Measurements from ENCODE around the gene ZNF484.
"Not testable (repeated sequence)": the region's sequence is repeated elsewhere in the genome, so short reads cannot be mapped to it uniquely, and the experiment has no call there.

ZNF484 gene

GRCh38 chr9:92860867-92861266, 17.0 kb downstream of the ZNF484 start:
- Histone ChIP-seq H3K27me3 (replicated peaks in 2 of 5; ENCODE audit: control insufficient read depth in 4 of 5, insufficient read depth in 5 of 5, low read length in 4 of 5) (no peaks in the 10 kb centered on the region), H3K36me3 (ENCODE audit: control insufficient read depth in 4 of 4, insufficient read depth in 4 of 4, low read length in 3 of 4) (peaks cover 19 to 68% (median 29%) of the 10 kb centered on the region in 4 experiments), H3K9me3 (ENCODE audit: control extremely low read depth in 1 of 5, control insufficient read depth in 4 of 5, insufficient read depth in 2 of 5, low read depth in 1 of 5, low read length in 4 of 5) (peaks cover 5 to 30% (median 11%) of the 10 kb centered on the region in 5 experiments), H3K4me3 (ENCODE audit: control insufficient read depth in 1 of 7, extremely low read depth in 1 of 7, insufficient read depth in 4 of 7, low read depth in 2 of 7, low read length in 6 of 7) (no peak overlapping the region), H3K27ac (ENCODE audit: insufficient read depth in 1 of 2, low read depth in 1 of 2, low read length in 2 of 2, poor library complexity in 1 of 2, severe bottlenecking in 2 of 2) (no peak overlapping the region), H3K4me1 (ENCODE audit: control extremely low read depth in 1 of 4, control insufficient read depth in 4 of 4, insufficient read depth in 4 of 4, low read length in 3 of 4) (no peaks in the 10 kb centered on the region)
- CTCF ChIA-PET: no interaction called here
- DNase-seq: no peak
- 100% methylated on average over 1 of the region's 1 CpG for WGBS (ENCODE audit: insufficient coverage)
- POLR2A ChIA-PET: no interaction called here

GRCh38 chr9:92857236-92857635, 20.6 kb downstream of the ZNF484 start:
- POLR2A ChIA-PET: no interaction called here
- Histone ChIP-seq H3K4me3 (ENCODE audit: control insufficient read depth in 1 of 7, extremely low read depth in 1 of 7, insufficient read depth in 4 of 7, low read depth in 2 of 7, low read length in 6 of 7) (no peak overlapping the region), H3K27ac (ENCODE audit: insufficient read depth in 1 of 2, low read depth in 1 of 2, low read length in 2 of 2, poor library complexity in 1 of 2, severe bottlenecking in 2 of 2) (no peak overlapping the region), H3K36me3 (ENCODE audit: control insufficient read depth in 4 of 4, insufficient read depth in 4 of 4, low read length in 3 of 4) (peaks cover 38 to 81% (median 55%) of the 10 kb centered on the region in 4 experiments), H3K27me3 (replicated peaks in 2 of 5; ENCODE audit: control insufficient read depth in 4 of 5, insufficient read depth in 5 of 5, low read length in 4 of 5) (no peaks in the 10 kb centered on the region), H3K4me1 (ENCODE audit: control extremely low read depth in 1 of 4, control insufficient read depth in 4 of 4, insufficient read depth in 4 of 4, low read length in 3 of 4) (no peaks in the 10 kb centered on the region), H3K9me3 (ENCODE audit: control extremely low read depth in 1 of 5, control insufficient read depth in 4 of 5, insufficient read depth in 2 of 5, low read depth in 1 of 5, low read length in 4 of 5) (peaks cover 10 to 42% (median 14%) of the 10 kb centered on the region in 5 experiments)
- CTCF ChIA-PET: interaction anchor here (1.3 kb wide), 2 partner anchors 11 to 32 kb away, joined by 3 read pairs; no protein-coding TSS in a partner anchor
- no peak for DNase-seq

GRCh38 chr9:92853716-92854115, 24.1 kb downstream of the ZNF484 start:
- Histone ChIP-seq H3K27me3 (replicated peaks in 2 of 5; ENCODE audit: control insufficient read depth in 4 of 5, insufficient read depth in 5 of 5, low read length in 4 of 5) (no peaks in the 10 kb centered on the region), H3K4me1 (ENCODE audit: control extremely low read depth in 1 of 4, control insufficient read depth in 4 of 4, insufficient read depth in 4 of 4, low read length in 3 of 4) (no peaks in the 10 kb centered on the region), H3K9me3 (ENCODE audit: control extremely low read depth in 1 of 5, control insufficient read depth in 4 of 5, insufficient read depth in 2 of 5, low read depth in 1 of 5, low read length in 4 of 5) (peaks cover 11 to 53% (median 14%) of the 10 kb centered on the region in 5 experiments), H3K27ac (ENCODE audit: insufficient read depth in 1 of 2, low read depth in 1 of 2, low read length in 2 of 2, poor library complexity in 1 of 2, severe bottlenecking in 2 of 2) (no peak overlapping the region), H3K4me3 (ENCODE audit: control insufficient read depth in 1 of 7, extremely low read depth in 1 of 7, insufficient read depth in 4 of 7, low read depth in 2 of 7, low read length in 6 of 7) (no peak overlapping the region), H3K36me3 (ENCODE audit: control insufficient read depth in 4 of 4, insufficient read depth in 4 of 4, low read length in 3 of 4) (peaks cover 35 to 88% (median 49%) of the 10 kb centered on the region in 4 experiments)
- no peak for DNase-seq
- ChIA-PET POLR2A (no interaction called here), CTCF (no interaction called here)
- 50% methylated on average over 2 of the region's 2 CpGs for WGBS (ENCODE audit: insufficient coverage)

- H3K4me1 ChIP-seq (ENCODE audit: control extremely low read depth in 1 of 4, control insufficient read depth in 4 of 4, insufficient read depth in 4 of 4, low read length in 3 of 4): no peaks in the 10 kb centered on the region
- no peaks in the 10 kb centered on the region for H3K27me3 ChIP-seq (replicated peaks in 2 of 5; ENCODE audit: control insufficient read depth in 4 of 5, insufficient read depth in 5 of 5, low read length in 4 of 5)
- no peak overlapping the region for H3K27ac ChIP-seq (ENCODE audit: insufficient read depth in 1 of 2, low read depth in 1 of 2, low read length in 2 of 2, poor library complexity in 1 of 2, severe bottlenecking in 2 of 2)
- peaks cover 27 to 62% (median 40%) of the 10 kb centered on the region in 5 experiments for H3K9me3 ChIP-seq (ENCODE audit: control extremely low read depth in 1 of 5, control insufficient read depth in 4 of 5, insufficient read depth in 2 of 5, low read depth in 1 of 5, low read length in 4 of 5)
- H3K36me3 ChIP-seq (ENCODE audit: control insufficient read depth in 4 of 4, insufficient read depth in 4 of 4, low read length in 3 of 4): peaks cover 55 to 94% (median 64%) of the 10 kb centered on the region in 4 experiments
- ChIA-PET CTCF (interaction anchor here (1.3 kb wide), 1 partner anchor 8 kb away, joined by 4 read pairs; no protein-coding TSS in a partner anchor), POLR2A (interaction anchor here (0.6 kb wide), 2 partner anchors 139 to 740 kb away, joined by 3 to 7 read pairs; no protein-coding TSS in a partner anchor)
- H3K4me3 ChIP-seq (ENCODE audit: control insufficient read depth in 1 of 7, extremely low read depth in 1 of 7, insufficient read depth in 4 of 7, low read depth in 2 of 7, low read length in 6 of 7): no peak overlapping the region
- no peak for DNase-seq
These were observed 26.9 kb downstream of the ZNF484 start for GRCh38 chr9:92850898-92851297.

GRCh38 chr9:92848740-92849139, 29.1 kb downstream of the ZNF484 start:
- H3K4me1 ChIP-seq (ENCODE audit: control extremely low read depth in 1 of 4, control insufficient read depth in 4 of 4, insufficient read depth in 4 of 4, low read length in 3 of 4); H3K27me3 ChIP-seq (replicated peaks in 2 of 5; ENCODE audit: control insufficient read depth in 4 of 5, insufficient read depth in 5 of 5, low read length in 4 of 5); DNase-seq; H3K27ac ChIP-seq (ENCODE audit: insufficient read depth in 1 of 2, low read depth in 1 of 2, low read length in 2 of 2, poor library complexity in 1 of 2, severe bottlenecking in 2 of 2); CTCF ChIA-PET: not testable (repeated sequence)
- H3K4me3 ChIP-seq (ENCODE audit: control insufficient read depth in 1 of 7, extremely low read depth in 1 of 7, insufficient read depth in 4 of 7, low read depth in 2 of 7, low read length in 6 of 7): peak overlapping the region in 1 of 7 experiments; percentile 23
- WGBS (ENCODE audit: insufficient coverage): 83% methylated on average over 4 of the region's 6 CpGs
- peaks cover 29 to 70% (median 45%) of the 10 kb centered on the region in 5 experiments for H3K9me3 ChIP-seq (ENCODE audit: control extremely low read depth in 1 of 5, control insufficient read depth in 4 of 5, insufficient read depth in 2 of 5, low read depth in 1 of 5, low read length in 4 of 5)
- POLR2A ChIA-PET: interaction anchor here (0.7 kb wide), 1 partner anchor 955 kb away, joined by 3 read pairs; no protein-coding TSS in a partner anchor
- peaks cover 41 to 79% (median 48%) of the 10 kb centered on the region in 4 experiments for H3K36me3 ChIP-seq (ENCODE audit: control insufficient read depth in 4 of 4, insufficient read depth in 4 of 4, low read length in 3 of 4)

- WGBS (ENCODE audit: insufficient coverage): no CpG with 5 or more reads among the region's 1 CpG
- ChIA-PET CTCF (no interaction called here), POLR2A (no interaction called here)
- Histone ChIP-seq H3K27ac (ENCODE audit: insufficient read depth in 1 of 2, low read depth in 1 of 2, low read length in 2 of 2, poor library complexity in 1 of 2, severe bottlenecking in 2 of 2) (no peak overlapping the region), H3K9me3 (ENCODE audit: control extremely low read depth in 1 of 5, control insufficient read depth in 4 of 5, insufficient read depth in 2 of 5, low read depth in 1 of 5, low read length in 4 of 5) (peaks cover 23 to 77% (median 40%) of the 10 kb centered on the region in 5 experiments), H3K4me1 (ENCODE audit: control extremely low read depth in 1 of 4, control insufficient read depth in 4 of 4, insufficient read depth in 4 of 4, low read length in 3 of 4) (no peaks in the 10 kb centered on the region), H3K36me3 (ENCODE audit: control insufficient read depth in 4 of 4, insufficient read depth in 4 of 4, low read length in 3 of 4) (peaks cover 28 to 65% (median 40%) of the 10 kb centered on the region in 4 experiments), H3K27me3 (replicated peaks in 2 of 5; ENCODE audit: control insufficient read depth in 4 of 5, insufficient read depth in 5 of 5, low read length in 4 of 5) (no peaks in the 10 kb centered on the region), H3K4me3 (ENCODE audit: control insufficient read depth in 1 of 7, extremely low read depth in 1 of 7, insufficient read depth in 4 of 7, low read depth in 2 of 7, low read length in 6 of 7) (no peak overlapping the region)
- no peak for DNase-seq
These were observed 31.1 kb downstream of the ZNF484 start for GRCh38 chr9:92846662-92847145.

GRCh38 chr9:92838411-92838810, 39.4 kb downstream of the ZNF484 start:
- H3K4me1 ChIP-seq (ENCODE audit: control extremely low read depth in 1 of 4, control insufficient read depth in 4 of 4, insufficient read depth in 4 of 4, low read length in 3 of 4); H3K27ac ChIP-seq (ENCODE audit: insufficient read depth in 1 of 2, low read depth in 1 of 2, low read length in 2 of 2, poor library complexity in 1 of 2, severe bottlenecking in 2 of 2); H3K27me3 ChIP-seq (replicated peaks in 2 of 5; ENCODE audit: control insufficient read depth in 4 of 5, insufficient read depth in 5 of 5, low read length in 4 of 5); POLR2A ChIA-PET; CTCF ChIA-PET; H3K36me3 ChIP-seq (ENCODE audit: control insufficient read depth in 4 of 4, insufficient read depth in 4 of 4, low read length in 3 of 4); DNase-seq; H3K4me3 ChIP-seq (ENCODE audit: control insufficient read depth in 1 of 7, extremely low read depth in 1 of 7, insufficient read depth in 4 of 7, low read depth in 2 of 7, low read length in 6 of 7): not testable (repeated sequence)
- WGBS (ENCODE audit: insufficient coverage): no CpG with 5 or more reads among the region's 1 CpG
- peaks cover 7 to 58% (median 15%) of the 10 kb centered on the region in 5 experiments for H3K9me3 ChIP-seq (ENCODE audit: control extremely low read depth in 1 of 5, control insufficient read depth in 4 of 5, insufficient read depth in 2 of 5, low read depth in 1 of 5, low read length in 4 of 5)

All from common myeloid progenitor, CD34-positive (primary cell).